HCT116 (cell line): ENCODE data around the gene PTTG1IP. TPM values are rescaled to one million over a fixed set of nuclear protein-coding genes. Genes with fewer than 3 reads are reported as not detected.

ENCODE experiments used
- ATAC-seq: fragments of 200-7000 bp; cut with Tn5 transposase; 2 replicates; pipeline ENCODE4 v1.9.1; 2020; ENCODE audit warnings: mild to moderate bottlenecking, moderate library complexity
- BruUV-seq: library from RNA; stranded (reverse); fragments of 400-500 nt; replicated peaks from 2 replicates; lab custom pipeline; 2021; lab: Mats Ljungman, UMichigan
- CTCF ChIA-PET: fragments of 300-600 bp; sonication (Branson Sonifier 250); formaldehyde crosslinking; loops from one replicate; lab custom pipeline; 2021; ENCODE audit warnings: antibody characterized with exemption; lab: Charles Lee
- POLR2A ChIA-PET: fragments of 300-600, 350-600 bp; sonication (Branson Sonifier 250); formaldehyde crosslinking; loops from one replicate; lab custom pipeline; 2021; ENCODE audit warnings: antibody characterized with exemption; lab: Charles Lee
- RAD21 ChIA-PET, 2 experiments: fragments of 300-600 bp; sonication (Branson Sonifier 250); formaldehyde crosslinking; loops; one replicate each; lab custom pipeline; 2023; ENCODE audit warnings: low total read pairs in 2 of 2; ENCODE audit not compliant: uncharacterized antibody in 2 of 2, unreplicated experiment in 2 of 2, low non-redundant PET in 1 of 2; lab: Charles Lee
- DNase-seq: peaks from one replicate; pipeline ENCODE4 v3.0.0-alpha.2; 2010; ENCODE audit warnings: low read depth, low spot score
- H2AFZ ChIP-seq: fragments of 200-600 bp; shearing (Covaris generic), sonication (generic); 2 replicates; pipeline ENCODE4 v1.6.1; 2017; ENCODE audit warnings: low read depth, mixed run types, mixed read lengths, antibody characterized with exemption, low read length; ENCODE audit not compliant: poor library complexity, severe bottlenecking
- H3K27ac ChIP-seq: 2 replicates; pipeline ENCODE4 v1.5.1; 2012; ENCODE audit warnings: low read depth, low read length
- H3K27me3 ChIP-seq: fragments of 200-600 bp; sonication (generic); 2 replicates; pipeline ENCODE4 v1.6.1; 2016; ENCODE audit warnings: mixed run types, low read length, mixed read lengths; ENCODE audit not compliant: insufficient read depth
- H3K36me3 ChIP-seq, 2 experiments: fragments of 200-500 bp in 1 of 2; fragments of 200-600 bp in 1 of 2; sonication (Bioruptor generic) in 1 of 2; sonication (generic) in 1 of 2; 2 replicates each; pipeline versions ENCODE4 v1.5.1 to v1.6.1; 2014 to 2016; ENCODE audit warnings: low read length in 2 of 2, inconsistent platforms in 1 of 2, mixed read lengths in 1 of 2, mixed run types in 1 of 2; ENCODE audit not compliant: insufficient read depth in 2 of 2, control insufficient read depth in 1 of 2
- H3K4me1 ChIP-seq, 2 experiments: fragments of 200-600 bp in 1 of 2; sonication (generic) in 1 of 2; 2 replicates each; pipeline versions ENCODE4 v1.5.1 to v1.6.1; 2012 to 2017; ENCODE audit warnings: low read length in 2 of 2, inconsistent platforms in 1 of 2, mild to moderate bottlenecking in 1 of 2, mixed read lengths in 1 of 2, mixed run types in 1 of 2, moderate library complexity in 1 of 2; ENCODE audit not compliant: insufficient read depth in 2 of 2, control insufficient read depth in 1 of 2
- H3K4me2 ChIP-seq: fragments of 200-600 bp; sonication (generic); 2 replicates; pipeline ENCODE4 v1.6.1; 2017; ENCODE audit warnings: mixed run types, low read length, mixed read lengths
- H3K4me3 ChIP-seq, 2 experiments: fragments of 200-600 bp in 1 of 2; sonication (generic) in 1 of 2; replicated peaks in 1 of 2; 2 replicates each; pipeline ENCODE4 v1.5.1; 2011 to 2016; ENCODE audit warnings: low read length in 2 of 2, control low read depth in 1 of 2, low read depth in 1 of 2, mild to moderate bottlenecking in 1 of 2, mixed read lengths in 1 of 2, mixed run types in 1 of 2
- H3K79me2 ChIP-seq: fragments of 200-600 bp; sonication (generic); 2 replicates; pipeline ENCODE4 v1.6.1; 2017; ENCODE audit warnings: mild to moderate bottlenecking, mixed run types, low read length, moderate library complexity, mixed read lengths; ENCODE audit not compliant: insufficient read depth
- H3K9ac ChIP-seq: fragments of 200-600 bp; sonication (generic); 2 replicates; pipeline ENCODE4 v1.6.1; 2016; ENCODE audit warnings: low read length, mixed read lengths
- H3K9me2 ChIP-seq: fragments of 200-600 bp; sonication (generic), shearing (Covaris generic); 2 replicates; pipeline ENCODE4 v1.6.1; 2017; ENCODE audit warnings: mixed run types, mild to moderate bottlenecking, moderate library complexity; ENCODE audit not compliant: insufficient read depth
- H3K9me3 ChIP-seq, 2 experiments: fragments of 200-500 bp in 1 of 2; fragments of 200-600 bp in 1 of 2; sonication (Bioruptor generic) in 1 of 2; sonication (generic) in 1 of 2; 2 replicates each; pipeline ENCODE4 v1.6.1; 2014 to 2017; ENCODE audit warnings: low read length in 2 of 2, mixed read lengths in 2 of 2, inconsistent platforms in 1 of 2, low read depth in 1 of 2, mild to moderate bottlenecking in 1 of 2, mixed run types in 1 of 2, moderate library complexity in 1 of 2; ENCODE audit not compliant: control insufficient read depth in 1 of 2, insufficient read depth in 1 of 2
- H4K20me1 ChIP-seq: fragments of 200-600 bp; sonication (generic), shearing (Covaris generic); 2 replicates; pipeline ENCODE4 v1.6.1; 2017; ENCODE audit warnings: mixed run types, mild to moderate bottlenecking, moderate library complexity; ENCODE audit not compliant: insufficient read depth
- CBX3 ChIP-seq: IDR thresholded peaks from 2 replicates; pipeline ENCODE4 v1.6.1; 2012; ENCODE audit warnings: low read depth
- CTCF ChIP-seq, 3 experiments: fragments of 200-600 bp in 1 of 3; sonication (generic) in 1 of 3; IDR thresholded peaks in 2 of 3; conservative IDR thresholded peaks in 1 of 3; 2 replicates each; pipeline ENCODE4 v1.5.1; 2012 to 2017; ENCODE audit warnings: low read depth in 2 of 3, low read length in 2 of 3, antibody characterized with exemption in 1 of 3, borderline replicate concordance in 1 of 3, control low read depth in 1 of 3, mild to moderate bottlenecking in 1 of 3, mixed read lengths in 1 of 3, mixed run types in 1 of 3, moderate library complexity in 1 of 3; ENCODE audit not compliant: insufficient read depth in 1 of 3
- EGR1 ChIP-seq: IDR thresholded peaks from 2 replicates; pipeline ENCODE4 v1.6.1; 2012; ENCODE audit warnings: low read depth
- ELF1 ChIP-seq: IDR thresholded peaks from 2 replicates; pipeline ENCODE4 v1.6.1; 2012; ENCODE audit warnings: low read depth, borderline replicate concordance
- EZH2 ChIP-seq: fragments of 200-600 bp; sonication (generic); IDR thresholded peaks from 2 replicates; pipeline ENCODE4 v1.6.1; 2017; ENCODE audit warnings: antibody characterized with exemption, mixed run types
- EZH2phosphoT487 ChIP-seq: fragments of 200-600 bp; IDR thresholded peaks from 2 replicates; pipeline ENCODE4 v1.6.1; 2018; ENCODE audit warnings: antibody characterized with exemption, borderline replicate concordance
- FOSL1 ChIP-seq: IDR thresholded peaks from 2 replicates; pipeline ENCODE4 v1.6.1; 2012; ENCODE audit warnings: low read depth
- JUND ChIP-seq: IDR thresholded peaks from 2 replicates; pipeline ENCODE4 v1.6.1; 2012
- MAX ChIP-seq: IDR thresholded peaks from 2 replicates; pipeline ENCODE4 v1.6.1; 2012
- POLR2A ChIP-seq: IDR thresholded peaks from 2 replicates; pipeline ENCODE4 v1.7.0; 2011; ENCODE audit warnings: borderline replicate concordance; ENCODE audit not compliant: insufficient read depth, insufficient read length; ENCODE audit errors: extremely low read depth
- POLR2AphosphoS5 ChIP-seq: IDR thresholded peaks from 2 replicates; pipeline ENCODE4 v1.6.1; 2011; ENCODE audit warnings: mild to moderate bottlenecking, low read depth, low read length, moderate library complexity
- RAD21 ChIP-seq: IDR thresholded peaks from 2 replicates; pipeline ENCODE4 v1.6.1; 2012; ENCODE audit warnings: low read depth, mild to moderate bottlenecking
- SIN3A ChIP-seq: IDR thresholded peaks from 2 replicates; pipeline ENCODE4 v1.6.1; 2012; ENCODE audit warnings: low read depth
- SRF ChIP-seq: IDR thresholded peaks from 2 replicates; pipeline ENCODE4 v1.6.1; 2012; ENCODE audit warnings: low read depth
- YY1 ChIP-seq: IDR thresholded peaks from 2 replicates; pipeline ENCODE4 v1.6.1; 2011; ENCODE audit warnings: low read length, low read depth, moderate library complexity, mild to moderate bottlenecking; ENCODE audit not compliant: insufficient replicate concordance; ENCODE audit errors: extremely low read depth
- ZNF274 ChIP-seq: fragments of 200-500 bp; sonication (Bioruptor generic); IDR thresholded peaks from 2 replicates; pipeline ENCODE4 v1.6.1; 2014; ENCODE audit warnings: mild to moderate bottlenecking, low read depth, low read length, inconsistent platforms
- intact Hi-C: fragments of 100-400 bp; cut with micrococcal nuclease; formaldehyde crosslinking; loops from 2 replicates; pipeline ENCODE4 v1.10.0; 2022
- total RNA-seq: library from RNA; stranded (reverse); gene quantifications from one replicate; pipeline ENCODE4 v1.2.1, GENCODE V29; 2021; ENCODE audit not compliant: unreplicated experiment
- TF ChIP-seq, protein P1 (sequence below): IDR thresholded peaks from 2 replicates; pipeline ENCODE4 v1.6.1; 2011; ENCODE audit warnings: mild to moderate bottlenecking, low read length, moderate library complexity; ENCODE audit not compliant: insufficient replicate concordance; ENCODE audit errors: extremely low read depth

The PTTG1IP gene
- total RNA-seq, 1 experiment from 2014 or later = 83.4 TPM

DNA sequence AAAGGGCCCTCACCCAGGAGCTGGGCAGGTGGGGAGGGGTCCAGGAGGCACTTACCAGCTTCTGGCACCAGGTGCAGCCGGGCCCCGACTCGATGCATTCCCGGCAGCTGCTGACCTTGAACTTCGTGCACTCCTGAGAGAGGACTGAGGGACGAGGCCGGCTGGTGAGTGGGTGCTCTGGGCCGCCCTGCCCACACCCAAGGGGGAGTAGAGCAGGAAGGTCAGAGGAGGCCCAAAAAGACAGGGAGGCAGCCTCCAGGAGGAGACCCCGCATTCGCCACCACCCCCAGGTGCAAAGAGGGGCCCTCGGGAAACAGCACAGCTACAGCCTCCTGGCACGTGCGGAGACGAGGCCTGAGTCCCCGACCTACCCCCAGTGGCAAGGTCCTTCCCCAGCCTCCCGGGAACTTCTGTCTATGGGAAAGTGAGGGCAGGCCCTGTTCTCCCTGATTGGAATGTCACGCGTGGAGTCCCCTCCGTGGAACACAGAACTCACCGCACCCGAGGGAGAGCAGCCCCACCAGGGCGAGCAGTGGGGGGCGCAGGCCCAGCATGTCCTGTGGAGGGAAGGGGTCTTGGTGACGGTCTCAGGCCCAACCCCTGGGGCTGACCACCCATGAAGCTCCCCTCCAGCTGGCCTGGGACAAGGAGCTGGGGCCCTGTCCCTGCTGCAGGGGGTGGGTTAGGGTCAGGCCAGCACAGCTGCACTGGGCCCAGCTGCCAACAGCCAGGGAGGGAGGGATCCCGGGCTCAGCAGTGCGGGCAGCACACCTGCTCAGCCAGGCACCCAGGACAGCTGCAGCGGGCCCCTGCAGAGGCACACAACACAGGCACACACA, 37.0 kb upstream of the PTTG1IP start:
- Histone ChIP-seq H3K9me2 (no peaks in the 10 kb centered on the region), H3K9ac (no peak overlapping the region), H3K27ac (no peak overlapping the region), H3K9me3 (no peaks in the 10 kb centered on the region), H2AFZ (no peak overlapping the region), H3K27me3 (peaks cover 17% of the 10 kb centered on the region; the same call in 1 of the 2 replicates), H3K4me3 (no peak overlapping the region), H3K36me3 (no peaks in the 10 kb centered on the region), H3K4me2 (no peak overlapping the region), H3K4me1 (peaks cover 10 to 17% of the 10 kb centered on the region in 2 experiments; a peak in 3 of 4 replicates), H3K79me2 (no peaks in the 10 kb centered on the region), H4K20me1 (no peaks in the 10 kb centered on the region)
- RAD21 ChIA-PET = no interaction called here
- intact Hi-C loops = no loop called here
- ATAC-seq (no peak), DNase-seq (no peak)
- CTCF ChIA-PET = no interaction called here
- no TSS peak for BruUV-seq
- TF ChIP-seq SIN3A = no peak
- no peak for TF ChIP-seq JUND
- TF ChIP-seq, protein P1, sequence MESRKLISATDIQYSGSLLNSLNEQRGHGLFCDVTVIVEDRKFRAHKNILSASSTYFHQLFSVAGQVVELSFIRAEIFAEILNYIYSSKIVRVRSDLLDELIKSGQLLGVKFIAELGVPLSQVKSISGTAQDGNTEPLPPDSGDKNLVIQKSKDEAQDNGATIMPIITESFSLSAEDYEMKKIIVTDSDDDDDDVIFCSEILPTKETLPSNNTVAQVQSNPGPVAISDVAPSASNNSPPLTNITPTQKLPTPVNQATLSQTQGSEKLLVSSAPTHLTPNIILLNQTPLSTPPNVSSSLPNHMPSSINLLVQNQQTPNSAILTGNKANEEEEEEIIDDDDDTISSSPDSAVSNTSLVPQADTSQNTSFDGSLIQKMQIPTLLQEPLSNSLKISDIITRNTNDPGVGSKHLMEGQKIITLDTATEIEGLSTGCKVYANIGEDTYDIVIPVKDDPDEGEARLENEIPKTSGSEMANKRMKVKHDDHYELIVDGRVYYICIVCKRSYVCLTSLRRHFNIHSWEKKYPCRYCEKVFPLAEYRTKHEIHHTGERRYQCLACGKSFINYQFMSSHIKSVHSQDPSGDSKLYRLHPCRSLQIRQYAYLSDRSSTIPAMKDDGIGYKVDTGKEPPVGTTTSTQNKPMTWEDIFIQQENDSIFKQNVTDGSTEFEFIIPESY = no peak
- no peak for TF ChIP-seq ELF1
- TF ChIP-seq EGR1 = no peak
- TF ChIP-seq CBX3 = no peak
- no peak for TF ChIP-seq EZH2
- no peak for TF ChIP-seq POLR2AphosphoS5
- TF ChIP-seq CTCF (IDR thresholded peaks at IDR 0.05 in 2 of 3, conservative IDR thresholded peaks at IDR 0.05 in 1 of 3; ENCODE audit: borderline replicate concordance in 1 of 3, insufficient read depth in 1 of 3, low read depth in 2 of 3, low read length in 2 of 3) = no peak
- no peak for TF ChIP-seq FOSL1
- TF ChIP-seq RAD21 = no peak
- TF ChIP-seq MAX = no peak
- TF ChIP-seq ZNF274 = no peak
- no peak for TF ChIP-seq POLR2A
- TF ChIP-seq SRF = no peak
- TF ChIP-seq EZH2phosphoT487 = no peak
- no peak for TF ChIP-seq YY1
- POLR2A ChIA-PET = no interaction called here
